ENCODE measurements around the gene RPS19.
"Not testable (repeated sequence)": the region's sequence is repeated elsewhere in the genome, so short reads cannot be mapped to it uniquely, and the experiment has no call there.

RPS19 gene

DNA sequence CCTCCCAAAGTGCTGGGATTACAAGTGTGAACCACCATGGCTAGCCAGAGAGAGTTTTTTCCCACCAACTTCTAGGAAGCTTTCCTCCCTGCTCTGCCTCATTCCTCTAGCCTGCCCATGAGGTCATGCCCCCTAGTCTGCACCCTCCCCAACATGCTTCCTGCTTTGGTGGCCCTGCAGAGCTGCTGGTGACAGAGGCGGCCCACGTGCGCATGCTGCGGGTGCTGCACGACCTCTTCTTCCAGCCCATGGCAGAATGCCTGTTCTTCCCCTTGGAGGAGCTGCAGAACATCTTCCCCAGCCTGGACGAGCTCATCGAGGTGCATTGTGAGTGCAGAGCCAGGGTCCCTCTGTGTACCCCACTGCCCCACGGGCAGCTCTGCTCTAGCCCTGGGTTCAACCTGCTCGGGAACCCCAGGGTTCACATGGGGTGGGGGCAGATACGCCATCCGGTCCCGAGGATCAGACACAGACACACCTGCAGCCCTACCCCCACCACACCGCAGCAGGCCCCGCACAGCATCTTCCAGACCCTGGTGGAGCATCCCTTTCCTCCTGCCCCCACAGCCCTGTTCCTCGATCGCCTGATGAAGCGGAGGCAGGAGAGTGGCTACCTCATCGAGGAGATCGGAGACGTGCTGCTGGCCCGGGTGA lies 41.8 kb downstream of the RPS19 start:
- DNase-seq (ENCODE audit: low read depth, low spot score): no peak

DNA sequence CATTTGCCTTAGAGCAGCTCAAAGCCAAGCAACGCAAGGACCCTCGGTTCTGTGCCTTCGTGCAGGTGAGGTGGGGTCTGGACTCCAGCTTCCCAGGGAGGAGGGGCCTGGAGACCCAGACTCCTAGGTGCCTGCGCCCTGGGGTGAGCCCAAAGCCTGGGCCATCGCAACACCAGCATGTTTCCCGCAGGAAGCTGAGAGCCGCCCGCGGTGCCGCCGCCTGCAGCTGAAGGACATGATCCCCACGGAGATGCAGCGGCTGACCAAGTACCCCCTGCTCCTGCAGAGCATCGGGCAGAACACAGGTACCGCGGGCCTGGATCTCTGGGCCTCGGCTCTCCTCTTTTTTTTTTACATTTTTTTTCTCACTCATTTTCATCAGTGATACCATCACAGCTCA lies 42.5 kb downstream of the RPS19 start:
- DNase-seq (ENCODE audit: low read depth, low spot score): no peak

DNA sequence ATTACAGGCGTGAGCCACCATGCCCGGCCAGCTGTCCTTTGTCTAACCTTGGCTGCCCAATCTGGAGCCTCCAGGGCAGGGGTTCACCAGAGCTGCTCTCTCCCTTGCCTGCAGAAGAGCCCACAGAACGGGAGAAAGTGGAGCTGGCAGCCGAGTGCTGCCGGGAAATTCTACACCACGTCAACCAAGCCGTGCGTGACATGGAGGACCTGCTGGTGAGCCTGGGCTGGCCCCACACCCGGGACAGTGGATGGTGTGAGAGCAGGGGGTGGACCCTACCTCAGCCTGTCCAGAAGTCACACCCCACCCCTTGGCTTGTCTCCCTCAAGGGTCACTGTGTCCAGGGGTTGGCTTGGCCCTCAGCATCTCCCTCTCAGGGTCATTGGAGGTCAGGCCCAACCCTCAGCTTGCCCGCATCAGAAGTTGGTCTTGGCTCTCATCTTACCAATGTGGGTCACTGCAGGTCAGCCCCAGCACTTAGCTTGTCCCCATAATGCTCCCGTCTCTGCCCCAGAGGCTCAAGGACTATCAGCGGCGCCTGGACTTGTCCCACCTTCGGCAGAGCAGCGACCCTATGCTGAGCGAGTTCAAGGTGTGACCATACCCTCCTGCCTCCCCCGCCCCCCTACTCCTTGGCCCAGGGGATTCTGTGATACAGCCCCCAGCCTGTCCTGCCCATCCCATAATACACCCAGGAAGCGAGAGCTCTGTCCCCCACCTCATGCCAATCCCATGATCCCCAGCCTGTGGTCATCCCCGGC lies 43.3 kb downstream of the RPS19 start:
- DNase-seq (ENCODE audit: low read depth, low spot score): no peak

DNA sequence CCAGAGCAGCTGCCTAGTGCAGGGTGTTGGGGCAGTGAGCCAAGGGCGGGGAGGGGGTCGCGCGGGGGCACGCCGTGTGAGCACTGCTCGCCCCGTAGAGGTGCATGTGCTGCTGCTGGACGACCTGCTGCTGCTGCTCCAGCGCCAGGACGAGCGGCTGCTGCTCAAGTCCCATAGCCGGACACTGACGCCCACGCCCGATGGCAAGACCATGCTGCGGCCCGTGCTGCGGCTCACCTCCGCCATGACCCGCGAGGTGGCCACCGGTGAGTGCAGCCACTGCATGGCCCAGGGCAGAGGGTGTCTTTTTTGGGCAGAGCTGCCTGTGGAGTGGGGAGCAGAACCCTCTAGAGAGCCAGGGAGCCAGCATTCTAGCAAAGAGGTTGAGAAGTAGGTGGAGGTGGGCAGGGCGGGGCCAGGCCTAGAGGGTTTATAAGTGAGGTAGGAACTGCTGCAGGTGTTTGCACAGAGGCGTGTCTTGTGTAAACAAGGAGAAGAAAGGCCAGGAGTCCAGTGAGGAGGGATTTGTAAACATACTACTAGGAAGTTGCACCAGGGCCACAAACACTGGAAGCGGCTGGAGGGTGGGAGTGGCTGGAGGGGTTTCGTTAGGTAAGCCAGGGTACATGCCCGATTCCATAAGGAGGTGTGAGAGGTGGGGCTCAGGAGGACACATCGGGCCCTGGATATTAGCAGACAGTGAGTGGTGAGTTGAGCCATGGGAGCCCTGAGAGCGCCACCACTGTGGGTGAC lies 44.2 kb downstream of the RPS19 start:
- no peak for DNase-seq (ENCODE audit: low read depth, low spot score)

DNA sequence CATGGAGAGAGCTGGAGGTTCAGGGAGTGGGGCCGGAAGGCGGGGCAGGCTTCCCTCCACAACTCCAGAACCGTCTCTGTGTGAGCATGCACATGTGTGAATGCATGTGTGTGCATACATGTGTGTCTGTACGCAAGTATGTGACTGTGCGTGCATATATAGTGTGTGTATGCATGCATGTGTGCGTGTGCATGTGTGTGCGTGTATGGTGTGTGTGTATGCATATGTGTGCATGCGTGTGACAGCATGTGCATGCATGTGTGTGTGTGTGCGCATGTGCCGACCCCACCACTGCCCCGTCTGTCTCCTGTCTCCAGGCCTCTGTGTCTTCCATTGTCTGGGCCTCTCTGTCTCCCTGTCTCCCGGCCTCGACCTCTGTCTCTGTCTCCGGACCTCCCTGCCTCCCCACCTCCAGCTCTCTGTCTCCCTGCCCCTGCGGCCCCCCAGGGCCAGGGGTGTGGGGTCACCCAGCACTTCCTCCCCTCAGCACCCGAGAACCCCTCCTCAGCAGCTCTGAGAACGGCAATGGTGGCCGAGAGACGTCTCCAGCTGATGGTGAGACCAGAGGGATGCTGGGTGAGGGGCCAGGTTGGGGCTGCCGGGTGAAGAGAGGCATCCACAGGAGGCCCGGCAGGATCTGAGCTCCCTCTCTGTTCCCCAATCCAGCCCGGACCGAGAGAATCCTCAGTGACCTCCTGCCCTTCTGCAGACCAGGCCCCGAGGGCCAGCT lies 45.4 kb downstream of the RPS19 start:
- no peak for DNase-seq (ENCODE audit: low read depth, low spot score)

DNA sequence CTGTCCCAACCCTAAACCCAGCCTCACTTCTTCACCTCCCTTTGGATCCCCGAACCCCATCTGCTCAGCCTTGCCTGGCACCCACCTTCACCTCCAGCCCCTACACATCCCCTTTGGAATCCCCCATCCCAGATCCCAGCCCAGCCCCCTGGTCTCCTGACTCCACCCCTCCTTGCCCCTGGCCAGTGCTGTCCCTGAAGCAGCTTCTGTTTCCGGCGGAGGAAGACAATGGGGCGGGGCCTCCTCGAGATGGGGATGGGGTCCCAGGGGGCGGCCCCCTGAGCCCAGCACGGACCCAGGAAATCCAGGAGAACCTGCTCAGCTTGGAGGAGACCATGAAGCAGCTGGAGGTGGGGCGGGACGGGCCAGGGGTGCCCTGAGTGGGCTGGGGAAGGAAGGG lies 46.2 kb downstream of the RPS19 start:
- DNase-seq (ENCODE audit: low read depth, low spot score): no peak

DNA sequence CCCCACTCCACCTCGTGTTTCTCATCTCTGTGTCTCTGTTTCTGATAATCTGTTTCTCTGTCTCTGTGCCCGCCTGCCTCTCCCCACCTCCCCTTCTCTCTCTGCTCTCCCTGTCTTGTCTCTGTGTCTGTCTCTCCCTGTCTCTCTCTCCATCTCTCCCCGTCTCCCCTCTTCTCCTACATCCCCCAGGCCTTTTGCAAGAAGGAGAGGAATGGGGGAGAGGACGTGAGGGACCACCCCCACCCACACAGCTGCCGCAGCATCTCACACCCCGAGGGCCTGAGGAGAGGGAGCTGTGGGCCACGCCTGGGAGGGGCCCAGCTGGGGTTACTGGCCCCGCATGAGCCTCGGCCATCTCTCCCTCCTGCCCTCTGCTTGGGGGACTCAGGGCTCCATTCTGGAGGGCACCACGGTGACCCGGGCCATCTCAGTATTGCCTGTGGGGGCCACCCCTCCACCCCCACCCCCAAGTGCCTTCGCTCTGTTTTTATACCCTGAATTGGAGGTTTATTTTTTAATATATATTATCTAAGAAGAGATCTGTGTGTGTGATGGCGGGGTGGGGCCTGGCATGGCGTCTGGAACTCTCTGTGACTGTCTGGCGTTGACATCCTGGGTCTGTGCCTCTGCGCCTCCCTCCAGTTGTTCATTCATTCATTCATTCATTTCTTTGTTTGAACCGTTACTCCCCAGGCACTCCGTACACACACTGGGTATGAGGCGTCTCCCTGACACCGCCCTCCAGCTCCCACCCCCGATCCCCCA lies 47.0 kb downstream of the RPS19 start:
- DNase-seq (ENCODE audit: low read depth, low spot score): no peak

DNA sequence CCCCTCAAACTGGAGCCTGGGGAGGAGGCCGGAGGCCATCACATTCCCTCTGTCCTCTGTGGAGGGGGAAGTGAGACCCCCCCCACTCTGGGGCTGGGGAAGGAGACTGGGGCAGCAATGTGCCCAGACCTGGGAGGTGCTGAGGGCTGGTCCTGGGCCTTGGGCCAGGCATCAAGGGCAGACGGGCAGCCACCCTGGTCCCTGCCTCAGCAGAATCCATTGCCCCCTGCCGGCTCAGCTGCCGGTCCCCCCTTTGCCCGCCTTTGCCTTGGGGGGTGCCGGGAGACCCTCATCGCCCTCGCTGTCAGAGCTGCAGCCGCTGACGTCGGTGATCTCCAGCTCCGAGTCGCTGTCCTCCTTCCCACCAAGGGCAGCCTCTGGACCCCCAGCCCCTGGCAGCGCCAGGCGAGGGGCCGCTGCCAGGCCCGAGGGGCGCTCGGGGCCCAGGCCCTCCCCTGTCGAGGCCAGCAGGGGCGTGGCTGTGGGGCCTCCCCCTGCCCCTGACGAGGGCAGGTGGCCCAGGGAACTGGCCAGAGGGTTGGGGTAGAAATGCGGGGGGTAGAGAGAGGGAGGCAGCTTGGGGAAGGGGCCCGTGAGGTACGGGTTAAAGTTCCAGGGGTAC lies 48.0 kb downstream of the RPS19 start:
- no peak for DNase-seq (ENCODE audit: low read depth, low spot score)

DNA sequence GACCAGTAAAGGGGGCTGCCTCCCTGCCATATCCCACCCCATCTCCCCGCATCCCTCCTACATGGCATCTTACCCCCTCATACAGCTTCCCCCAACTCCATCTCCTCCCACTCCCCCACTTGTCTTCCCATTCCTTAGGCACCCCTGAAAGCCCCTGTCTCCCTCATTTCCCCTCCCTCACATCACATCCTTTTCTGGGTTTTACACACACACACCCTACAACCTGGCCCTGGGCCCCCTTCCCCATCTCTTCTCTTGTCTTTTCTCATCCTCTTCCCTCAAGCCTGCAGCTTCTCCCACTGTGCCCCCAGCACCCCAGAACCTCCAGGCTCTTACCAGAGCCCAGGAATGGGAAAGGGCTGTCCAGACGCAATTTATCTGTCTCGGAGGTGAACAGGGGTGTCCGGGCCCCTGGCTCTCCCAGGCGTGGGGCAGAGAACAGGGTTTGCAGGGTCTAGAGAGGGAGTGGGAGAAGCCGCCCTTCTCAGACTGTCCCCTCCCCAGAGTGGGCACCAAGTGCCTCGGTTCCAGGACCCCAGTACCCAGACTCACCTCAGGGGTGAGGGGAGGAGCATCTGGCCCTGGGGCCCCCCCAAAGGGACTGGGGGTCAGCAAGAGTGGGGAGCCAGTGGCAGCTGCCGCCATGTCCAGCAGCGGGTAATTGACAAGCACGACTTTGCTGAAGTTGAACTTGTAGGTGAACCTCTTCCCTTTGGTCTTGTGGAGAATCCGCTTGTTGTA lies 48.8 kb downstream of the RPS19 start:
- no peak for DNase-seq (ENCODE audit: low read depth, low spot score)

DNA sequence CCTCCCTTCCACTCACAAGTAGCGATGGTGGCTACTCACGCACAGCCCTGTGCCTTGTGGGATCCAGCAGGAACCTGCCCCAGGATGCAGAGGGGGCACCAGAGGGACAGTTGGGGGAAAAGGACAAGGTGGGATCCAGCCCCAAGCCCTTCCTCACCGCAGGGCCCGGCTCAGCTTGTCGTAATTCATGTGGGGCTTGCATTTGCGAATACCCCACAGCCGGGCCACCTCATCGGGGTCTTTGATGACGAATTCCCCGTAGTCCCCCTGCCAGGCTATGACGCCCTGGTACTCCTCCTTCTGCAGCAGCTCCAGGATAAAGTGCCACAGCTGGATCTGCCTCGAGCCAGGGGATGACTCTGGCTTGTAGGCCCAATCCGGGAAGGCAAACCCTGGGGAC lies 49.7 kb downstream of the RPS19 start:
- DNase-seq (ENCODE audit: low read depth, low spot score): no peak

DNA sequence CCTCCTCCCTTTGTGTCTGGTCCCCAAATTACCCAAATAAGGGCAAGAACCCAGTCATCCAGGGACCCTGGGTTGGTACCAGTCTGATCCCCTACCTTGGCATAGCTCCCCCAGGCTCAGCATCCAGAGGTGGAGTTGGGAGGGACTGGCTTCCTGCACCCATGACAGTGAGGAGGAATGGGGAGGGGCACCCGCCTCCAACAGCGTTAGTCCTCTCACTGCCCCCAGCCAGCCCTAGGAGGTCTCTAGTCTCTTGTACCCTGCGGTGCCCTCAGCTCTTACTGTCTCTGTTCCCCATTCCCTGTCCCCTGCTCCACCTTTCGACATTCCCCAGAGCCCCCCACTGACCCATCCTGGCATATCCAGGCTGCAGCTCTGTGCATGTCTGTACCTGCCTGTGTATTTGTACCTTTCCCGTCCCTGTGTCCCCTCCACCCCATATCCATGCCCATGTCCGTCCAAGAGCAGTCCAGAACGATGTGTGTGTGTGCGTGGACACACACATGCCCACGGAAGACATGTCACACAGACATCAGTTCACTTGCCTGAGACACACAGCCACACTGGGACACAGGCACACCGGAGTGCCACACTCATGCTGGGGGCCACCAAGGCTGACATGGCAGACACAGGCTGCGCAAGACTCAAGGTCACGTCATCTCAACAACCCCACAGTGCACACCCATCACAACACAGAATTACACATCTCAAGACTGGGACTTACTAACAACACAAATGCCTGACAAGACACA lies 50.4 kb downstream of the RPS19 start:
- no peak for DNase-seq (ENCODE audit: low read depth, low spot score)

DNA sequence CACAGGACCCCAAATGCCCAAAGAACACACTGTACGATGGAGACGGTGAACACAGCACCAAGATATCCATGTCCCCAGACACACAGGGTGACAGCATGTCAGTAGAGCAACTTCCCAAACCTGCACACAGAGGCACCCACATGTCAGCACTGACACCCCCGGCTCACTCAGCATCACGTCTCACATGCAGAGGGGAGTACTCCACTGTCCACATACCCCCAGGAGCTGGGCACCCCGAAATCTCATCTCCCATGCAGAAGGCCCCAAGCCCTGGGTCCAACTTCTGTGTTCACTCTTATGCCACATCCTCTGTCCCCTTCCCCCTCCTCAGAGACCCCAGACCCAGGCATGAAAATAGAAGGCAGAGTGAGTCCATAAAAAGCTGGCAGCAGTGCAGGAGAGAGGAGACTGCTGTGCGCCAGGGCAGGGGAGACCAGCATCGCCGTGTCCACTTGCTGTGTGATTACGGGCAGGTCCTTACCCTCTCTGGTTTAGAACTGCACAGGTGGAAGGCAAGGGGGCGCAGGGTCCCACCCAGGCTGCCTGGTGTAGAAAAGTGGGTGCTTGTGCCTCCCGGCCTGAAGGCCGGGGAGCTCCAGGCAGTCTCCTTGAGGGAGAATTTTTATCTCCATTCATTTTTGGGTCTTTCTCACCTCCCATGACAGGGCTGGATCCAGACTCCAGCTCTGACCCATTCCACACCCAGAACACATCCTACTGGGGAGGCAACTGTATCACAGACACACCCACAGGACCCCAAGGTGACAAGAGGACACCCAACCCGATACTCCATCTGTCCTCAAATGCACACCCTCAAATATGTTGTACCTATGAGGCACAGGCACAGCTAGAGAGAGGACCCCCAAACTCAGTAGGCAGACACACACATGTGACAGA lies 51.2 kb downstream of the RPS19 start:
- DNase-seq (ENCODE audit: low read depth, low spot score): no peak

DNA sequence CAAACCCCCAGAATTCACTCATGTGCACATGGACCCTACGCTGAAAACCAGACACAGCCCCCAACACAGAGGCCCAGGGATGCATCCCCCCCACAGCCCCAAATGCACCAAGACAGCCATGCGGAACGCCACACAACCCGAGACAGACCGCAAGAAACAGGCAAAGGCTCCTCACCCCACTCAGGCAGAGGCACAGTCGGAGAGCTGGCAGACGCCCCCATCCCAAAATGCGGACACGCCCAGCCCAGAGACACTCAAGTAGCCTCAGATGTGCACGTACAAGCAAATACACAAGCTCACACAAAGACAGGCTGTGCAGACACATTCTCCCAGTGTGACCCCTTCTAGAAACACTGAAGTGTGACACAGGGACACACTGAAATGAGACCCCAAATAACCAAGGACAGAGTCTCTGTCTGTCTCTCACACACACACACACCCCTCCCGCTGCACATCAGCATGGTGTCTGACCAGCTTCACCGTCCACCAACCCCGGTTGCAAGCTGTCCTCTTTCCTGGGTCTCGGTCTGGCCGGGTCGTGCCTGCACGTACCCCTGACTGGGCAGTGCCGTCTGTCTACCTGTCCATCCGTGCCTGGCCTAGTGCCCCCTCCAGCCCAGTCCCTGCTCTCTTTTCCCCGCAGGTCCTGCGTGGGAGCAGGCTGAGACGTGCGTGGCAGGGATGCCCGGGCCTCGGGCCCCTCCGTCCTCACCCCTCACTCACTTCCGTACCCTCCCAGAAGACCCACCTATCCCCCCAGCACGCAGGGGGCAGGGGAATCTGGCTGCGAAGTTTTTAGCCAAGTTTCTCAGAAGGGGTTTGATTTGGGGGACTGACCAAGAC lies 52.1 kb downstream of the RPS19 start:
- no peak for DNase-seq (ENCODE audit: low read depth, low spot score)

DNA sequence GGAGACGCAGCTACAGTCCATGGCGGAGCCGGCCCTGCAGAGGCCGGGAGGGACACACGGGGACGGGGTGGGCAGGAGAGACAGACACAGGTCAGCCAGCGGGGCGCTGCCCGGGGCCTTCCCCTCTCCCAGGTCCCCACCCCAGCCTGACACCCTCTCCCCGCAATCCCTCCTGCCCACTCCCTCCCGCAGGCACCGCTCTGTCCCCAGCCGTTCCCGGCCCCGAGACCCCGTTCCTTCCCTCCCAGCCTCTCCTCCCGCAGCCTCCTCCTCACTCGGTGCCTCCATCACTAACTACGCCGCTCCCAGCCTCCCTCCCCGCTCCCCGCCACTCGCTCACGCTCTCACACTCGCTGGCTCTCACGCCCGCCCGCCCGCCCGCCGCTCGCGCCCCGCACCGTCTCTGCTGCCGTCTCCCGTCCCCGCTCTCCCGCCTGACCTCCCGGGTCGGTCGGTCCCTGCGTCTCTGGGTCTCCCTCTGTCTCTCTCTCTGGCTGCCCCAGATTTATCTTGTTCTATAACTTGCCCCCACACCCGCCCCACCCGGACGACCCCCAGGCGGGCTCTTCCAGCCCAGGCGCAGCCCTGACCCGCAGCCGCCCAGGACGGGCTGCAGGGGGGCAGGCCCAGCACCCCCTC lies 53.0 kb downstream of the RPS19 start:
- no peak for DNase-seq (ENCODE audit: low read depth, low spot score)

DNA sequence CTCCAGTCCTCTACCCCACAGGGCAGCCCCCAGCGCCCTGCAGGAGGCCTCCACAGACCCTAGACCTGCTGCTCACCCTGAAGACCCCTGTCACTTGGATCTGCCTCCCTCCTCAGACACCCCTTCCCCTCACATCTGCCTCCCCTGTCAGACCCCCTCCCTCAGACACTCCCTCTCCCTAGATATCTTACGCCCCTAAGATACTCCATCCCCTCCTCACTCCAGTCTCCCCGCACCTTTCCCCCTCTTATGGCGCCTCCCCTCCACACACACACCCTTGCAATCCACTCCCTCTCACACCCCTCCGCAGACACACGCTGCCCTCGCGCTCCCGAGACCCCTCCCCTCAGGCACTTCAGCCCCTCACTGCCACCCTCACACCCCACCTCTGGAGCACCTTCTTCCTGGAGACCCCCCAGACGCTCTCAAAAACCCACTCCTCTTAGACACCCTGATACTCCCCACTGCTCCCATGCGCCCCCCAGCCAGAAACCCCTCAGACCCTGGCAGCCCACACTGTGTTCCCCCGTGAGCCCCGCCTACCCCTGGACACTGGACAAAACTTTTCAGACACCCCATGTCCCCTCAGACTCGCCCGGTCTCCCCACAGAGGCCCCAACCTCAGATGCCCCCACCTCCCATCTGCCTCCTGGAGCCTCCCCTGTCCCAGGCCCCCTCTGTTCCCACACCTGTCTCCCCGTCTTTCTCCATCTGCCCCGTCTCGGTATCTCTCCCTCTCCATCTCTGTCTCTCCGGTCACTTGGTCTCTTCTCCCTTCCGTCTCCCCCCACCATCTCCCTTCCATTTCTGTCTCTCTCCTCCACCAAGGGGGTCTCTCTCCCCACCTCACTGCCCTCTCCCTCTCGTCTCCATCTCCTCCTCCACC lies 53.7 kb downstream of the RPS19 start:
- no peak for DNase-seq (ENCODE audit: low read depth, low spot score)

DNA sequence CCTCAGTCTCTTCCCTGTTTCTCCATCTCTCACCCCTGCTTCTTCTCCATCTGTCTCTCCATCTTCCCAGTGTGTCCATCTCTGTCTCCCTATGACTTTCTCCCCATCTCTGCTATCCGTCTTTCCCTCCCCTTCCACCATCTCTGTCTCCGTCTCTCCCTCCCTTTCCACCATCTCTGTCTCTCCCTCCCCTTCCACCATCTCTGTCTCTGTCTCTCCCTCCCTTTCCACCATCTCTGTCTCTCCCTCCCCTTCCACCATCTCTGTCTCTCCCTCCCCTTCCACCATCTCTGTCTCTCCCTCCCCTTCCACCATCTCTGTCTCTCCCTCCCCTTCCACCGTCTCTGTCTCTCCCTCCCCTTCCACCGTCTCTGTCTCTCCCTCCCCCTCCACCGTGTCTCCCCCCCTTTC lies 54.4 kb downstream of the RPS19 start:
- not testable (repeated sequence) for DNase-seq (ENCODE audit: low read depth, low spot score)

Measured in ELF-1 (cell line).